GM18867 (cell line): ENCODE results near the gene CD163.
"Not testable (repeated sequence)": the region's sequence is repeated elsewhere in the genome, so short reads cannot be mapped to it uniquely, and the experiment has no call there.

ENCODE experiments used
- ATAC-seq: cut with Tn5 transposase; IDR thresholded peaks from one replicate; pipeline ENCODE4 v1.9.1; 2021; ENCODE audit warnings: mild to moderate bottlenecking, moderate library complexity; ENCODE audit not compliant: unreplicated experiment

CD163 gene

GRCh38 chr12:7451756-7452155, 51.8 kb downstream of the CD163 start:
- ATAC-seq: no peak

- ATAC-seq: no peak
Measured at GRCh38 chr12:7450667-7451066, 52.9 kb downstream of the CD163 start.

GRCh38 chr12:7448099-7448498, 55.5 kb downstream of the CD163 start:
- no peak for ATAC-seq

GRCh38 chr12:7444537-7444936, 59.0 kb downstream of the CD163 start:
- ATAC-seq: no peak

- no peak for ATAC-seq
Measured at GRCh38 chr12:7444076-7444475, 59.5 kb downstream of the CD163 start, which contains the start of gene CD163L1. Gene CD163L1 (minus strand): TSS chr12:7444153. CDS start chr12:7444127, 26 bp downstream.

GRCh38 chr12:7441216-7441615, 62.4 kb downstream of the CD163 start:
- ATAC-seq: no peak

GRCh38 chr12:7439579-7440505, 63.7 kb downstream of the CD163 start:
- ATAC-seq: no peak

GRCh38 chr12:7438291-7438995, 65.1 kb downstream of the CD163 start:
- not testable (repeated sequence) for ATAC-seq

- ATAC-seq: not testable (repeated sequence)
Measured at GRCh38 chr12:7437494-7437893, 66.1 kb downstream of the CD163 start.

- no peak for ATAC-seq
Measured at GRCh38 chr12:7434670-7435069, 68.9 kb downstream of the CD163 start.

- ATAC-seq: no peak
Measured at GRCh38 chr12:7433276-7433822, 70.2 kb downstream of the CD163 start.

GRCh38 chr12:7431993-7432685, 71.4 kb downstream of the CD163 start:
- no peak for ATAC-seq
